ENCODE results near the gene ADD3.

- no peak for TF ChIP-seq CTCF (IDR thresholded peaks at IDR 0.05)
- TF ChIP-seq POLR2A (IDR thresholded peaks at IDR 0.05), result no peak
Measured at GRCh38 chr10:109976681-109977080, 31.1 kb upstream of the ADD3 start.

Data from body of pancreas (tissue), 4 donors.